Anterior cingulate cortex (tissue), 58 donors: Measurements from ENCODE around the gene ASTL.
"Not testable (repeated sequence)": the region's sequence is repeated elsewhere in the genome, so short reads cannot be mapped to it uniquely, and the experiment has no call there.

Experiments used
- DNase-seq, 58 donors: peaks; one replicate each; lab custom pipeline; 2025; lab: John Stamatoyannopoulos, UW

ASTL gene

GRCh38 chr2:96146881-96147592 is 8.7 kb upstream of the ASTL start:
- no peak for DNase-seq

- peak in 21 of 58 donors; percentile 14 to 57 (median 32) for DNase-seq
These were observed 8.0 kb upstream of the ASTL start for GRCh38 chr2:96146153-96146880.

- peak in 1 of 58 donors; percentile 41 for DNase-seq
These were observed 7.5 kb upstream of the ASTL start for GRCh38 chr2:96145848-96146152.

DNA sequence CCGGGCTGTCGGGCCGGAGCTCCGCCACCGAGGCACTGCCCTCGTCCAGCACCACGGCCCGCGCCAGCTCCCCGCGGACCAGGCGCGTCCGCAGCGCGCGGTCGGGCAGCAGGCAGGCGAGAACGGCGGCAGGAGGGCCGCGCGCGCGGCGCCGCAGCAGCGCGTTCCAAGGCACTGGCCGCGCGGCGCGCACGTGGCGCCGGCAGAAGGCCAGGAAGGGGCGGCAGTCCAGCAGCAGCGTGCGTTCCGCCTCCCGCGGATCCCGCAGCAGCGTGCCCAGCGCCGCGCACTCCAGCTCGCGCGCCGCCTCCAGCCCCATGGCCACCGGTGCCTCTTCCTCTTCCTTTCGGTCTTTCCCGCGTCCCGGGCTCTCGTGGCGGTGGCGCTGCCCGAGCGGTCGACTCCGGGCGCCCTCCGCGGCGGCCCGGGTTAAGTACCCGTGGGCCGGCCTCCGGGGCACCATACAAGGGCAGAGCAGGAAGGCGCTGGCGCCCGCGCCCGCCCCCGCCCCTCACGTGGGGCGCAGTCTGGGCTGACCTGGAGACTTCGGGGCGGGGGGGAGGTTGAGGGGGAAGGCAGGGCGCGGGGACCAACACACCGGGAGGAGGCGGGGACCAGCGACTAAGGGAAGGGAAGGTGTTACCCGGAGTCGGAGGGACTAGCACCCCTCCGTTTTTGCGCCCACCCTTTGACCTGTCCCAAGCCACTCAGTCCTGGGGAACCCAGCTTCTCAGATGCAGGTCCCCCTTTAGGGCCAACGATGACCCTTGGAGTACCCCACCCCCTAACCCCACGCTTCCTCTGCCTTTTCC is 6.9 kb upstream of the ASTL start, which contains the start of gene DUSP2:
Gene DUSP2 (minus strand): TSS at position 405 of the 812 bp plus-strand sequence. CDS start 86 bp downstream, at position 319.
- DNase-seq: peak in 47 of 58 donors; percentile 28 to 82 (median 60)

GRCh38 chr2:96144481-96145035 is 6.3 kb upstream of the ASTL start:
- peak in 4 of 58 donors; percentile 19 to 58 (median 28) for DNase-seq

DNA sequence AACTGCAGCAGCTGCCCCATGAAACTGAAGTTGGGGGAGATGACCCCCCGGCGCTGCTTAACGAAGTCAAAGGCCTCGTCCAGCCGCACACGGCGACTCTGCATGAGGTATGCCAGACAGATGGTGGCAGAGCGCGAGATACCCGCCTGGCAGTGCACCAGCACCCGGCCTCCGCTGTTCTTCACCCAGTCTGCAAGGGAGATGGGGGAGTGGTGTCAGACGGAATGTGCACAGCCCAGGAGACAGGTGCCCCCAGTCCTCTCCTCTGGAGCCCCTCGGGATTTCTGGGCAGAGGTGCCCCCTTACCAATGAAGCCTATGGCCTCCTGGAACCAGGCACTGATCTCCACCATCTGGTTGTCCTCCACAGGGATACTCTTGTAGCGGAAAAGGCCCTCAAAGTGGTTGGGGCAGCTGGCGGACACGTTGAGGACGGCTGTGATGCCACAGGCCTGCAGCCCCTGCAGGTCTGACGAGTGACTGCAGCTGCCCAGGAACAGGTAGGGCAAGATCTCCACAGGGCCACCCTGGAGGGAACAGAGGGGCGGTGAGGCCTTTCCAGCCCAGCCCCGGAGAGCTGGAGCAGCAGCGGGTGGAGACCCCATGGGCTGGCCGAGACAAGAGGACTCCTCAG is 5.7 kb upstream of the ASTL start:
- DNase-seq: peak in 13 of 58 donors; percentile 4 to 59 (median 18)

DNA sequence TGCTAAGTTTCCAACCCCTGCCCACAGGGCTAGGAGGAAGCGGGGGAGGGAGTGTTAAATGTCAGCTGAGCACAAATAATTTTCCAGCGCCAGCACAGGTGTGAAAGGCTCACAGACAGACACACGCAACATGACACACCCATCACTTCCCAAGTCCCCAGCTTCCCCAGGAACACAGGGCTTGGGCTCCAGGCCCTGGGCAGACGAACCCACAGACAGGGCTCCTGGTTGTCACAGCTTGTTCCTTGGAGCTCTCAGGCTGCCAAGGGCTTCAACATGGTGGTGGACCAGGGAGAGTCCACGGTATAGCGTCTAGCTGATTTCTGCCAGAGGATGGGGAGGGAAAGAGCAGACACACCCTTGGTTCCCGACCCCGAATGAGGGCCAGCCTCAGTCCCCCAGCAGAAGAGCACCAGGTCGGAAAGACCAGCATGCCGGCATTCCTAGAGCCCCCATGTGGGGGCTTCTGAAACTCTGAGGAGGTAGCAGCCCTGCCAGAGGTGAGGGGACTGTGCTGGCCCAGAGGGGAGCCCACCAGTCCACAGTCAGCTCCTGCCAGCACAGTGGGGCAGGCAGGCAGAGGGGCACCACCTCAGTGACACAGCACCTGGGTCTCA is 5.0 kb upstream of the ASTL start:
- DNase-seq: no peak

GRCh38 chr2:96142217-96143113 is 4.2 kb upstream of the ASTL start:
- no peak for DNase-seq

DNA sequence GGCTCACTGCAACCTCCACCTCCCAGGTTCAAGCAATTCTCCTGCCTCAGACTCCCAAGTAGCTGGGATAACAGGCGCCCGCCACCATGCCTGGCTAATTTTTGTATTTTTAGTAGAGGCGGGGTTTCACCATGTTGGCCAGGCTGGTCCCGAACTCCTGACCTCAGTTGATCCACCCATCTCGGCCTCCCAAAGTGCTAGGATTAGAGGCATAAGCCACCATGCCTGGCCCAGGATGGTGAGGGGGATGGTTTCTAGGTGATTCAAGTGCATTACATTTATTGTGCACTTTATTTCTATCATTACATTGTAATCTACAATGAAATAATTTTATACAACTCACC is 3.3 kb upstream of the ASTL start:
- DNase-seq: not testable (repeated sequence)

DNA sequence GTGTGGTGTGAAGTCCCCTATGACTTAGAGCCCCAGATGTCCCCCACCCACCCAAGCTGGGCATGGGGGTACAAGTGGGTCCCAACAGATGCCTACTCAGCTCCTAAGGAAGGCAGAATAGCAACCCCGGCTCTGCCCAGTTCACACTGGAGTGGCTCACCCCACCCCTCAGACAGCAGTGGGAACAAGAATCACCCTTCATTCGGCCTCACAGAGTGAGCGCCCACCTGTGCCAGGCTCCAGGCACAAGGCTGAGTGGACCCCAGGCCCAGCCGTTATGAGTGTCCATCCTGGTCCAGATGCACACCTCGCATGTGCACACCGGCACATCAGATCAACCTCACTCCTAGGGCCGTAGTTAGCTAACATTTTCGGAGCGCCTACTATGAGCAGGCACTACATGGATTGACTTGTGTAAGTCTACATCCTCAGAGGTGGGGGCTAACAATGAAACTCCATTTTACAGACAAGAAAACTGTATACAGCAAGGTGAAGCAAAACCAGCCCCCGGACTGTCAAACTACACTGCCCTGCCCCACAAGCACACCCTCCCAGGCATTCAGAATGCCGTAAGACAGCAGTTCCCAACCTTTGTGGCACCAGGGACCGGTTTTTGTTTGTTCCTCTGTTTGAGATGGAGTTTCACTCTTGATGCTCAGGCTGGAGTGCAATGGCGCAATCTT is 2.8 kb upstream of the ASTL start:
- DNase-seq: no peak

- DNase-seq: no peak
These were observed 968 bp upstream of the ASTL start for GRCh38 chr2:96139181-96139758.

GRCh38 chr2:96137321-96138178 is 752 bp downstream of the ASTL start:
- DNase-seq: no peak

DNA sequence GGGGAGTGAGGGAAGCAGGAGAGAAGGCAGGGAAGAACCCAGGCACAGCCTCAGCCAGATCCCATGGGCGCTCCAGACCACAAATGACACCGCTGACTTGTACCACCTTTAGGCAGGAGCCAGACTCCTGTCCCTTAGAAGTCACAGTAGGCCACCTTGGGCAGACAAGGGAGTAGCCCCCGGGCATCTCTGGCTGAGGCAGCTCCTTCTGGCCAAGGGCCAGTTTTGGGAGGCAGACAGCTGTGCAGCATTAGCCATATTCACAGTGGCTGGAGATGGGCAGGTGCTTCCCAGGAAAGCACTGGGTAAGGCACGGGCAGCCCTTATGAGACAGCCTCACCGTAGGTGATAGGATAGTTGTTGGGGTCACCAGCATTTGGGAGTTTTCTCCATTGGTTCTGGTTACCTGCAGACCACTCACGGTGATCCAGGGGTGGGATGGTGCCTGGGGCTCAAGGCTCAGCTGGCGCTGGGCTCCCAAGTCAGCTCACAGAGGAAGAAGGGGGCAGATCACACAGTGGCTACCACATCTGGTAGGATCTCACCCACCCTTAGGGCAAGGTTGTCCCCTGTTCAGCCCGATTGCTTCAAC is 2.1 kb downstream of the ASTL start:
- DNase-seq: no peak

- DNase-seq: no peak
These were observed 2.7 kb downstream of the ASTL start for GRCh38 chr2:96135621-96136020.

GRCh38 chr2:96135171-96135570 is 3.1 kb downstream of the ASTL start:
- DNase-seq: no peak

- DNase-seq: no peak
These were observed 3.9 kb downstream of the ASTL start for GRCh38 chr2:96134421-96134820.
